Germinal center (tissue), 1 donor: ENCODE results near the gene NUTM2G.
"Not testable (repeated sequence)": the region's sequence is repeated elsewhere in the genome, so short reads cannot be mapped to it uniquely, and the experiment has no call there.

Source experiments
- DNase-seq: peaks from one replicate; pipeline ENCODE4 v3.0.0; 2012; ENCODE audit warnings: mixed read lengths, low spot score

Gene NUTM2G

DNA sequence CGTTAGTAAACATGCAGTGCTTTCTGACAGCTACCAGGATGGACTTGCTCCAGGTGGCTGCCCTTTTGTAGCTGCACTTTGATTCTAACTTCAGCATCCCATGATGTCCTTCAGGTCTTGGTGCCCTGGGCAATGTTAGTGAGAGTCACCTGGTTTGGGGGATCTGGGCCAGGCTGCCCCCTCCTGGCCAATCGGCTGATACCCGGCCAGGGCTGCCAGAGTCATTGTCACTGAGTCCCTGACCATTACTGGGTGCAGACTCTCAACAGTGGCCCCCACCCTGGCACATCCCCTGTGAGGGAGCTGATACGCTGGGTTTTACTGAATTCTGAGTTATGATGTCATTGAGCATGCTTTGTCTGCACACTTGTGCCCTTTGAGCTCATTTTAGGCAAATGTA is 13.5 kb downstream of the NUTM2G start:
- not testable (repeated sequence) for DNase-seq

DNA sequence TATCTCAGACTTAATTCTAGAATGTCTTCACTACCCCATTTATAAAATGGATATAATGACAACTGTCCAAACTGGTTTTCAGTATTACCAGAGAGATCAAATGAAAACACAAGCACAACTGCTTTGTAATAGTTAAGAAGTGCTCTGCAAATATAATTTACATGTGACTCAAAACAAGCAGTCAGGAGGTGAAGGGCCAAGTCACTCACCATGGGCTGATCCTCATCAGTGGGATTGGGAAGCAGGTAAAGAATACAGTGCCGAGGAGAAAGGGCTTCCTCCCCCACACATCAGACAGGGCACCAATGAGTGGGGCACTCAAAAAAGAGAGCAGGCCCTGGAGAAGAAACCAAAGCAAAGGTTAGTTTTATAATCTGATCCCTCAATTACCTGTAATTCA is 20.7 kb downstream of the NUTM2G start:
- DNase-seq, result not testable (repeated sequence)

DNA sequence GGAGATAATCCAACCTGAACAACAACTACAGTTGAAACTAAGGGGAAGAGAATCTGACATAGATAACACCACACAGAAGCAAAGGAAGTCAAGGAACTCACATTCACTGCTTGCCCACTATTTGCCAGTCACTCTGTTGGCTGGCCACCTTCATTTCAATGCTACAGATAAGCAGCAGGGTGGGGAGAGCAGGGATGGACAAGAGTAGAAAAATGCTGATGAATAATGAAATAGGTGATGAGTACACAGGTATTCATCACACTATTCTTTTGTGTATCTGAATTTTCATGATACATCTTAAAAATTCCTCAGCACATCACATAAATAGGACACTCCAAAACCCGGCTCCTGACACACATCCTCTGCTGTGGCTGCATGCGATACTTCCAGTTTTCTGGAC is 21.9 kb downstream of the NUTM2G start:
- not testable (repeated sequence) for DNase-seq

DNA sequence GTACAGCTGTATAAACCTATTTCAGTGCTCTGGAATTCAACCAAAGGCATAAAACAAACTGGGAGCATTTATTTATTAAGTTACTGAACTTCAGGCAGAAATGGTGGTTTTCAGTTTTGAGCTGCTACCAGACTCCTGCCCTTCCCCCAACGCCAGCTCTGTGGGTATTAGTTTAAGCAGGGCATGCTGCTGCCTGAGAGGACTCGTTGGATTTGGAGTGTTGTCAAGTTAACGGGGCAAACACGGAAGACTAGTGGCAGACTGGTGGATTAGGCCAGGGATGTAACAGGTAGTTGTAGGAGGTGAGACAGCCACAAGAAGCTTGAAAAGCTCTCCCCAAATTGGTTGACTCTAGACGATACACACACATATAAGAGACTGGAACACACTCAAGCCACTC is 38.9 kb downstream of the NUTM2G start:
- DNase-seq, result not testable (repeated sequence)

DNA sequence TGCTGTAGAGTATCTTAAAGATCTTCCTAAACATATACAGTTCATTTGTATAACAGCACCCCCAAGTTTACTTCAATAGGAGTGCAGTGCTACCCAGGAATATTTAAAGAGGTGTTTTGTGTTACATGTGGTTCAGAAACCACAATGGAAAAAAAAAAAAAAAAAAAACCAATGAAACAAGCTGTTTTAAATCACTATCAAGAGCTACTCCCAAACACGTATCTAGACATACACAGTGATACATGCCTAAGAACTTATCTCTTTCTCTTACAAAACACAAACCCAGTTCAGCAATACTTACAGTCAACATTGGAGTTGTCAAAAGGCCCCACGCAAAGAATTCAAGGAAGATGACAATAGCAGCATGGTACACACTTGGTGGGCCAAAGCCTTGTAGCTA is 43.9 kb downstream of the NUTM2G start:
- DNase-seq, result not testable (repeated sequence)

DNA sequence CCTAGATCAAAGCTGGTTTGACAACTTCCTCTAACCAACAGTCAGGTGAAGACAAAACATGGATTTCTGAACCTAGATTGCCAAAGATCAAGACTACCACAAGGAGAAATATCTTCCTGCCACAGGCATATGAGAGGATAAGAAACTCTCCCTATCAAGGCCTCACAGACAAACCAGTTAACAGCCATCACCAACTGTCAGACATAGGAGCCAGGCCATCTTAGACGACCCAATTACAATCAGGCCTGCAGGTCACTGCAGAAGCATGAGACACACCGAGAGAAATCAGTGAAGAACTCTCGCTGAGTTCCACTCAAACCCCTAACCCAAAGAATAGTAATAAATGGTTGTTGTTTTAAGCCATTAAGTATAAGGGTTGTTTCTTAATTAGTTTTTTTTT is 45.4 kb downstream of the NUTM2G start:
- not testable (repeated sequence) for DNase-seq

DNA sequence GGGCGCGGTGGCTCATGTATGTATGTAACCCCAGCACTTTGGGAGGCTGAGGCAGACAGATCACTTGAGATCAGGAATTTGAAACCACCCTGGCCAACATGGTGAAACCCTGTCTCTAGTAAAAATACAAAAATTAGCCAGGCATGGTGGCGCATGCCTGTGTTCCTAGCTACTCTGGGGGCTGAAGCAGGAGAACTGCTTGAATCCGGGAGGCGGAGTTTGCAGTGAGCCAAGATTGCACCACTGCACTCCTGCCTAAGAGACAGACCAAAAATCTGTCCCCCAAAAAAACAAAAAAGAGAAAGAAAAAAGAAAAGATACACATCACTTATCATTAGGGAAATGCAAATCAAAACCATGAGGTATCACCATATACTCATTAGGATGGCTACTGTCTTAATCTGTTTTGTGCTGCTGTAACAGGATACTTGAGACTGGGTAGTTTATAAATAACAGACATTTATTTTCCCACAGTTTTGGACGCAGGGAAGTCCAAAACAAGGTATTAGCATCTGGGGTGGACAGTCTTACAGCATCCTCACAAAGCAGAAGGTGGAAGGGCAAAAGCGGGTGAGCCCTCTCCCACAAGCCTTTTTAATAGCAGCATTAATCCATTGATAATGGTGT is 55.0 kb downstream of the NUTM2G start:
- not testable (repeated sequence) for DNase-seq

DNA sequence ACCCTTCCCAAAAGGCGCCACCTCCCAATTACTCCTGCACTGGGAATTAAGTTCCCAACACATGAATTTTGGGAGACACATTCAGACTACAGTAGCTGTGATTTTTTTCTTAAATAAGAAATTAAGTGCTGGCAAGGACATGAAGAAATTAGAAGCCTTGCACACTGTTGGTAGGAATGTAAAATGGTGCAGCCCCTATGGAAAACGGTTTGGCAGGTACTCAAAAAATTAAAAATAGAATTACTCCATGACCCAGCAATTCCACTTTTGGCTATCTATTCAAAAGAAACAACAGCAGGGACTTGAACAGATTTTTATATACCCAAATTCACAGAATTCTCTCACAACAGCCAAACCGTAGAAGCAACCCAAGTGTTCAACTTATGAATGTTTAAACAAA is 55.5 kb downstream of the NUTM2G start:
- not testable (repeated sequence) for DNase-seq

DNA sequence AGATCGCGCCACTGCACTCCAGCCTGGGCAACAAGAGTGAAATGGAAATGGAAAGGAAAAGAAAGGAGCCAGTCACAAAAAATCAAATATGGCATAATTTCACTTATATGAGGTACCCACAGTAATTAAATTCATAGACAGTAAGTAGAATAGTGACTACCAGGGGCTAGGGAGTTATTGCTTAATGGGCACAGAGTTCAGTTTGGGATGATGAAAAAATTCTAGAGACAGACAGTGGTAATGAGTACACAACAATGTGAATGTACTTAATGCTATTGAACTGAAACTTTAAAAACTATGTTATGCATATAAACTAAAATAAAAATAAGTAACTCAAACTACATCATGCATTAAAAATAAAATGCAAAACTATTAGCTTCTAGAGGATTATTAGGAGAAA is 56.2 kb downstream of the NUTM2G start:
- DNase-seq, result not testable (repeated sequence)
